Right lung (tissue), 5 donors: ENCODE measurements around the gene COL6A2. TPM values are rescaled to one million over a fixed set of nuclear protein-coding genes. Genes with fewer than 3 reads are reported as not detected.
"Not testable (repeated sequence)": the region's sequence is repeated elsewhere in the genome, so short reads cannot be mapped to it uniquely, and the experiment has no call there.

Experiments used
- DNase-seq, 2 donors: peaks; one replicate each; pipeline ENCODE4 v3.0.0-alpha.2; 2013
- polyA plus RNA-seq, 5 donors: library from polyadenylated mRNA; unstranded; fragments of 120-200 nt; gene quantifications; one replicate each; pipeline versions ENCODE4 v1.2.1 to v1.2.3, GENCODE V29; 2013; ENCODE audit warnings: inconsistent platforms in 1 of 5, low replicate concordance in 1 of 5; ENCODE audit not compliant: insufficient read length in 5 of 5, insufficient read depth in 1 of 5

Gene COL6A2
- polyA plus RNA-seq, 5 donors = 330 to 702 (median 390) TPM

DNA sequence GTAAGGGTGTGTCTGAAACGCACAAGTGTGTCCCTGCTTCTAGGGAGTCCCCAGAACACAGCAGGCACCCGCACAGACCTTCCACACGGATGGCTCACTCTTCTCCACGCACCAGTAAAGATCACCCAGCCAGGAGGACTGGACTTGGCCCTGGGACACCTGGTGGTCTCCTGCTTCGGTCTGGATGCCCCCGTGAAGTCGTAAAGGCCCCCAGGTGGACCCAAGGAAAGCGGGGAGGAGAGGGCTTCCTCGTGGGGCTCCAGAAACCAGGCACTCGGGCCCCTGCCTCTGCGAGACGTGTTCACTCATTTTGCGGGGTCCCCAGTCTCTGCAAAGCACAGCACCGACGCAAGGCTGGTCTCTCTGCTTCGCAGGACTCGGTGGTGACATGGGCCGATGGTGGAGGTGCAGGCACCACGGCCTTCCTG lies 20.2 kb upstream of the COL6A2 start:
- no peak for DNase-seq

GRCh38 chr21:46078322-46078977 lies 19.5 kb upstream of the COL6A2 start:
- DNase-seq = no peak

DNA sequence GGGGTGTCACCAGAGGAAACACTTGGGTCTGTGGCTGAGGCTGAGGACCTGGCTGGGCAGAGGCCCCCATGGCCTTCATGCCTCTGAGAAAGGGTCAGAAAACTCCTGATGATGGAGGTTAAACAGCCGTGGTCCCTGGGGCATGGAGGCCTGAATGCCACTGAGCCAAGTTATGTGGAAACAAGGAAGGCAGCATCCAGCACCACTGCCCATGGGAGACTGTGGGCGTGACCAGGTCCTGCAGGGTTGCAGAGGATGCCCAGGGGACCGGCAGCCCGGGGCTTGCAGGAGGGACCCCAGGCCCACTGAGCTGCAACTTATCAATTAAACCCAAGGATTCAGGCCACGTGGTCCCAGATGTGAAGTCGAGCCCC lies 18.9 kb upstream of the COL6A2 start:
- no peak for DNase-seq

GRCh38 chr21:46079352-46080170 lies 18.4 kb upstream of the COL6A2 start:
- no peak for DNase-seq

DNA sequence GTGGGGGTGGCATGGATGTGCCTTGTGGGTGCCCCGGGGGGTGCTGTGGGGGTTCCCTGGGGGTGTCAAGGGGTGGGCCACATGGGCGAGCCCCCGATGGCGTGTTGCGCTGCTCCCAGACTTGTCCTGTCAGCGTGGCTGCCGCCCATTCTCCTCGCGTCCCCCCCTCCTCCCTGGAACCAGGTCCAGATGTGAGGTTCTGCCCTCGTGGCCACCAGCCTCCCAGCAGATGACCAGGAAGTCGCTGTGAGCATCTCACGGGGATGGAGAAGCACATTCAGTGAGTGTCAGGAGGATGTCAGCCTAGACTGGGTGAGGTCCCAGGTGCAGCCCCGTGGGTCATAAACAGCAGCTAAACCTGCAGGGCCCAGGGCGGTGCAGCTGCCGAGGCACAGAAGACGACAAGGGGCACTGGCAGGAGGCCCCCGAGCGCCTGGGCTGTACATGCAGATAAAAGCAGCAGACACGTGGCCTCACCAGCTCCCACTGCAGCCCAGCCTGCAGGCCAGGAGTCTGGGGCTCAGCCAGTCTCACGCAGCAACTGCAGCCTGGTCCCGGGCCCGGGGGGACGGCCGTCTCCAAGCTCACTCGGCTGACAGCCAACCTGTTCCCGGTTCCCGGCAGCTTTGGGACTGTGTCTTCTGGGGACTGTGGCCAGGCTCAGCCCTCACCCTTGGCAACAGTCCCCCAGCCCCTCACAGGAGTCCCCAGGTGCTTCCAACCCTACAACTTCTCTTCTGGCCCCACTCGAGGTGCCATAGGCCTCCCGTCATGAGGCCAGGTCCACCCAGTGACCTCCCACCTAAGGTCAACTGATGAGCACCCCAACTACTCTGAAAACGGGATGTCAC lies 17.5 kb upstream of the COL6A2 start:
- no peak for DNase-seq

GRCh38 chr21:46081022-46081861 lies 16.7 kb upstream of the COL6A2 start:
- DNase-seq = no peak

DNA sequence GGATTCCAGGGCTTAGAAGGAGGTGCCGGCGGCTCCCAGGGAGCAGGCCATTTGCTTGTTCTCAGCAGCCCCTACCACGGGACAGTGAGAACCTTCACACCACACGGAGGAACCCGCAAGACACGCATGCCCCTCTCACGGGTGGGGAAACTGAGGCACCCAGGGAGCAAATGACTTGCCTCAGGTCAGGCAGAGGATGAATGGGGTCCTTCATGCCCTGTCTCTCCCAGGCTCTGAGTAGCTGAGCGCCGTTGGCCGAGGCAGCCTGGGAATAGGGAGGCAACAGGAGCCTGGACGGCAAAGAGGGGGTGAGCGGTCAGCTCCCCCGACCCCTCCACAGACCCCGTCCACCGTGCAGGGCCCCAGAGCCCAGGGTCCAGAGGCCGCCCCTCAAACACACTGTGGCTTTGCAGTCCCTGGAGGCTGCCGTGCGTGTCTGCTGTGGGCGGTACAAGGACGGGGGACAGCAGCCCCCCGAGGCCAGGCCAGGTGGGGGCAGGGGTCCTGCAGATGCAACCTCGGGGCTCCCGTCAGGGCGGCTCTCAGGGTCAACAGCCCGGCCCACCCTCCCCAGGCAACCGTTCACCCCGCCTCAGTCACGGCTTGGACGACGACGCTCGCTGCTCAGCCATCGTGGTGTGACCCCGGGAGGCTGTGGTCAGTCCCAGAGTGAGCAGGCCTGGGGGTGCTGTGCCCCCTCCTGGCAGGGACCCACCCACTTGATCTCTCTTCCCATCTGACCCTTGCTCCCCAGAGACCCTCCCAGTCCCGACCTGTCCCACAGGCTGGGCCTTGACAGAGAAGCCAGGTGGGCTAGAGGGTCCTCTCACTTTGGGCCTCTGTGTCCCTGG lies 15.8 kb upstream of the COL6A2 start:
- DNase-seq = no peak

DNA sequence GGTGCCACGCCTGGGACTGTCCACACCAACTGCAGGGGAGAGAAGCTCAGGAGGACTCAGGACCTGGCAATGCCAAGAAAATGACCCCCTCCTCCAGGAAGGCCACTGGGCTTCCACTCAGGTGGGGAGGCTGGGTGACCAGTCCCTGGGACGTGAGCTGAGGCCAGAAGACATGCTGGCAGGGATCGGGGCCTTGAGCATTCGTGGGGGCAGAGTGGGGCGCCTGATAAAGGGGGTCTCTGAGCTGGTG lies 15.3 kb upstream of the COL6A2 start:
- no peak for DNase-seq

- DNase-seq = no peak
Measured at GRCh38 chr21:46082963-46083790, 14.7 kb upstream of the COL6A2 start.

- DNase-seq = no peak
Measured at GRCh38 chr21:46083791-46084561, 13.9 kb upstream of the COL6A2 start.

- DNase-seq = no peak
Measured at GRCh38 chr21:46084709-46085108, 13.2 kb upstream of the COL6A2 start.

GRCh38 chr21:46085259-46085658 lies 12.7 kb upstream of the COL6A2 start:
- not testable (repeated sequence) for DNase-seq

DNA sequence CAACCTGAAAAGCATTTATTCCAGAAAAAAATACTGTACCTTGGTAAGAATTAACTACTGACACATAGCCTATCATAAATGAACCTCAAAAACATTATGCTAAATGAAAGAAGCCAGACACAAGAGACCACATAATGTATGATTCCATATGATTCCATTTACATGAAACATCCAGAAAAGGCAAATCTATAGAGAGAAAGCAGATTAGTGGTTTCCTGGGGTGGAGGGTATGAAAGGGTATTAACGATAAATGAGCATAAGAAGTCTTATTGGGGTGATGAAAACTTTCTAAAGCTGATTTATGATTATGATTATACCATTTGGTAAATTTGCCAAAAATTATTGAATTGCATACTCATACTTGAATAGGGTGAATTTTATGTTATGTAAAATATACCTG lies 10.3 kb upstream of the COL6A2 start:
- DNase-seq = no peak

DNA sequence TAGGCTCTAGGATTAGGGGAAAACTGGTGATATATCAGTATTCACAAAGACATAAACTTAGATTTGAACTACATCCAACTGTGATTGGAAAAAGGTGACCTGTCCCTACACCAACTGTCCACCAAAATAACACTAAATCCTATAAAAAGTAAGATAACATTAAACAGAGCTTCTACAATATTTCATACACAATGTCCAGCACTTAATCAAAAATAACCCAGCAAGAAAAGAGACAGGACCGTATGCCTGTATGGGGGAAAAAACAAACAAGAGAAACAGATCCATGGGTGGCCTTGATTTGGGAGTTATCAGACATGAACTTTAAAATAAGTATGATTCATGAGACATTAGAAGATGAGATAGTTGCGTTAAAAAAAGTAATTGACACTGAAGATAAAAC lies 9.7 kb upstream of the COL6A2 start:
- DNase-seq = no peak

DNA sequence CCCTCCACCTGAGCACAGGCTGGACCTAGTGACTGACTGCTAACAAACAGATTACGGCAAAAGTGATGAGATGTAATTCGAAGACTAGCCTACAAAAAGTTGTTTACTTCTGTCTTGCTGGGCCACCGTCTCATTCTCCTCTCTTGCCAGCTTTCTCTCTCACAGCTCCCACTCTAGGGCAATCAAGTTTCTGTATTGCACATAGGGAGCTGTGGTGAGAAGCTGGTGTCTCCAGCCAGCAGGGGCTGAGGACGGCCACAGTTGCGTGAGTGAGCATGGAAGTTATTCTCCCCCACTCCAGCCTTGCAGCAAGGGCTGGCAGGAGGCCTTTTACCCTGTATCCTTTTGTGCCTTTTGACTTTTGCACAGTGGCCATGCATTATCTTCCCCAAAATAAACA lies 8.6 kb upstream of the COL6A2 start:
- DNase-seq = no peak

DNA sequence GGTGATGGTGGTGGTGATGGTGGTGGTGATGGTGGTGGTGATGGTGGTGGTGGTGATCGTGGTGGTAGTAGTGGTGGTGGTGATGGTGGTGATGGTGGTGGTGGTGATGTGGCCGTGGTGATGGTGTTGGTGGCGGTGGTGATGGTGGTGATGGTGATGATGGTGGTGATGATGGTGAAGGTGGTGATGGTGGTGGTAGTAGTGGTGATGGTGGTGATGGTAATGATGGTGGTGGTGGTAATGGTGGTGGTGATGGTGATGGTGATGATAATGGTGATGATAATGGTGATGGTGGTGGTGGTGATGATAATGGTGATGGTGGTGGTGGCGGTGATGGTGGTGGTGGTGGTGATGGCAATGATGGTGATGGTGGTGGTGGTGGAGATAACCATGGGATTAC lies 6.8 kb upstream of the COL6A2 start:
- no peak for DNase-seq

DNA sequence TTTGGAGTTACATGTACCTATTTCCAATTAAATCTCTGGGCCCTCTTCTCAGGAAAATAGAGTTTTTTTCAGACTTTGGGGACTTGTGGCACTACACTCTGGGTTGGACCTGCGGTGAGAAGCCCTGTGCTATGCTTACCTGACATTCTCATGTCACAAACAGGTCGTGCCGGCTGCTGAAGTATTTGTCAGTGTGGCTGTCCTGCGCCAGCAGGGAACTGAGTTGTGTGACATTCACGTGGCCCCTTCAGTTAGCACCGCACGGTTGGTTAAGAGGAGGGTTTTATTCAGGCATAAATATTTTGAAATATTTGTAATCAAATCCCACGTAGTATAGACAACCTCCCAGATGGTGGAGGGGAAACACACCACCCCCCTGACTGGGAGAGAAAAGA lies 6.3 kb upstream of the COL6A2 start:
- no peak for DNase-seq

DNA sequence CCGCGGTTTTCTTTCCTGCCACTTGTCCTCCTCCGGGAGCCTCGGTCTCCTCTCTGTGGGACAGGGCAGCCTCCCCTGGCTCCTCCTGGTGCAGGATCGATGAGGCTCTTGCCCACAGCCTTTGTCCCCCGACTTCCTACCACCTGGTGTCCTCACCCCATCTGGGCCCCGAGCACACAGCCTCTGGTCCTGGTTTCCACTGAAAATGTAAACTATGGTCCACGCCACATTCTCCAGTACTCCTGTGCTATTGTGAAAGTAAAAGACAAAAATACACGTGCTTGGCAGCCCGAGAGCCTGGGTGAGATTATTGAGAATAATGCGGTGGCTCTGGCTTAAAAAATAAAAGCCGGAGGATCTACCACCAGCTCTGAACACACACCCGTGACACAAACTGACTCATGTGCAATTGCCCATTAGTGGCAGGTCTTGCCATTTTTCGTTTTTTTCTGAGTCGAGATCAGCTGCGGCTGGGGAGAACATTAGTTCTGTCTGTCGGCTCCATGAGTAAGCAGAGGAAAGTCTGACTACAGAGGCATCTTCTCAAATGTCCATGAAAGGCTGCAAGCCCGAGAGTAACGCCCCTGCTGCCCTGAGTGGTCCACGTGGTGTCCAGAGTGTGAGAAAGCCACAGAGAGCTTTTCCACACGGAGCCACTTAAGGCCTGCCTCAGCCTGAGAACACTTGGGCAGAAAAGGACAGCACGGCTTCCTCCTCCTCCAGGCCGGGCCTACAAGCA lies 5.7 kb upstream of the COL6A2 start:
- peak in 1 of 2 donors; percentile 58 for DNase-seq
